ENCODE data around the gene BICDL2.

DNA sequence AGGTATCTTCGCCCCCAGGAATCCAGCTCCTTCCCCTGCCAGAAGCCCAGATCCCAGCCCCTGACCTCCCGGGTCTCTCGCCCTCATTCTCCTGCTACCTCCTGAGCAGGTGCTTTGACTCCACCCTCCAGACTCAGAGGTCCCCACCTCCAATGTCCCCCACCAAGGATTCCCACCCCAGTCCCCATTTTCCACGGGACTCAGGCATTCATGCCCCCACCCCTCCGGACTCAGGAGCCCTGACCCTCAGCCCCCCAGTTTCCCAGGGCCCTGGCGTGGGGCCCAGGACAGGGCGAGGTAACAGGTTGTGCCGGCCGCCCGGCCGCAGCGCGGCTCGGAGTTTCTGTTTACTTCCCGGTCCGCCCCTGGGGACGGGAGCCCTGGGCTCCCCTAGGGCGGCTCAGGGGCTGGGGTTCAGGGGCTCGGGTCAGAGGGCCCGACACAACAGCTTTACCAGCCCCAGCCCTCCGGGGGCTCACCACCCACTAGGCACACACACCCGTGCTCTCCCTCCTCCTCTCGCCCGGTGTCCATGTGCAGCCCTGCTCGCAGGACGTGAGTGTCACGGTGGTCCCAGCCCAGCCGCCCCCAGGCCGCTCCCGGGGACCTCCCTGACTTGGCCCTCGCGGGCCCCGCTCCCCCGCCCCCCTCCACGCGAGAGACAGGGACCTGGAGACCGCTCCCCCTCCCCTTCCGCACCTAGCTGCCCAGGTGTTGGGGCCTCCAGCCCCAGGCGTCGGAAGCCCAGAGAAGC lies 595 bp downstream of the BICDL2 start:
- TF ChIP-seq, protein P1, sequence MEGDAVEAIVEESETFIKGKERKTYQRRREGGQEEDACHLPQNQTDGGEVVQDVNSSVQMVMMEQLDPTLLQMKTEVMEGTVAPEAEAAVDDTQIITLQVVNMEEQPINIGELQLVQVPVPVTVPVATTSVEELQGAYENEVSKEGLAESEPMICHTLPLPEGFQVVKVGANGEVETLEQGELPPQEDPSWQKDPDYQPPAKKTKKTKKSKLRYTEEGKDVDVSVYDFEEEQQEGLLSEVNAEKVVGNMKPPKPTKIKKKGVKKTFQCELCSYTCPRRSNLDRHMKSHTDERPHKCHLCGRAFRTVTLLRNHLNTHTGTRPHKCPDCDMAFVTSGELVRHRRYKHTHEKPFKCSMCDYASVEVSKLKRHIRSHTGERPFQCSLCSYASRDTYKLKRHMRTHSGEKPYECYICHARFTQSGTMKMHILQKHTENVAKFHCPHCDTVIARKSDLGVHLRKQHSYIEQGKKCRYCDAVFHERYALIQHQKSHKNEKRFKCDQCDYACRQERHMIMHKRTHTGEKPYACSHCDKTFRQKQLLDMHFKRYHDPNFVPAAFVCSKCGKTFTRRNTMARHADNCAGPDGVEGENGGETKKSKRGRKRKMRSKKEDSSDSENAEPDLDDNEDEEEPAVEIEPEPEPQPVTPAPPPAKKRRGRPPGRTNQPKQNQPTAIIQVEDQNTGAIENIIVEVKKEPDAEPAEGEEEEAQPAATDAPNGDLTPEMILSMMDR (conservative IDR thresholded peaks at IDR 0.05 in 1 of 2, IDR thresholded peaks at IDR 0.05 in 1 of 2; ENCODE audit: low read depth in 1 of 2, low read length in 2 of 2): no peak
- peak; percentile 83 for TF ChIP-seq EZH2 (IDR thresholded peaks at IDR 0.05; ENCODE audit: low read length, missing control alignments)

All from fibroblast of lung (primary cell).